ENCODE measurements around the gene OR6Q1. TPM values are rescaled to one million over a fixed set of nuclear protein-coding genes. Genes with fewer than 3 reads are reported as not detected.
"Not testable (repeated sequence)": the region's sequence is repeated elsewhere in the genome, so short reads cannot be mapped to it uniquely, and the experiment has no call there.

OR6Q1 gene
- not detected for total RNA-seq

GRCh38 chr11:58030653-58031052 lies at the start of gene OR6Q1:
Gene OR6Q1 (plus strand): TSS chr11:58030953. CDS start chr11:58030953, 0 bp downstream.
- no peak for DNase-seq

- DNase-seq, result no peak
Measured at GRCh38 chr11:57981536-57981935, 49.2 kb upstream of the OR6Q1 start.

DNA sequence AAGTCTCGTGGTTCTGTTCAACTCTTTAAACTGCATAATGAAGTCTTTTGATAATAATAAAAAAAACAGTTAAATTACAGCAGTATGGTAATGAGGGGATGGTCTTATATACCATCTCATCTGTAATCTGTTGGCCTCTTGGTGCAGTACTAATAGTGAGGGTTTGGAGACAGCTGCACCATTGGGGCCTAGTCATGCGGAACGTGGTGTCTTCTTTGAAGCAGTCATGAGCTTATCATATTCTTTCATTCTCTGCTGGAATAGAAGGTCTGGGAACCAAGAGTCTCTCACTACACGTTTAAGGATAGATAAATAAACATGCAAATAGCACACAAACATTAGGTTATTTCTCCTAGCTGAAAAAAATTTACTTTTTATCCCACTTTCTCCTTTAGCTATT lies 48.0 kb upstream of the OR6Q1 start:
- no peak for DNase-seq

- peak; percentile 30 for DNase-seq
Measured at GRCh38 chr11:57983191-57983590, 47.6 kb upstream of the OR6Q1 start.

DNA sequence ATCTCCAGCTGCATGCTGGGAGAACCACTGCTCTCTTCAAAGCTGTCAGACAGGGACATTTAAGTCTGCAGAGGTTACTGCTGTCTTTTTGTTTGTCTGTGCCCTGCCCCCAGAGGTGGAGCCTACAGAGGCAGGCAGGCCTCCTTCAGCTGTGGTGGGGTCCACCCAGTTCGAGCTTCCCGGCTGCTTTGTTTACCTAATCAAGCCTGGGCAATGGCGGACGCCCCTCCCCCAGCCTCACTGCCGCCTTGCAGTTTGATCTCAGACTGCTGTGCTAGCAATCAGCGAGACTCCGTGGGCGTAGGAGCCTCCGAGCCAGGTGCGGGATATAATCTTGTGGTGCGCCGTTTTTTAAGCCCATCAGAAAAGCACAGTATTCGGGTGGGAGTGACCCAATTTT lies 31.2 kb upstream of the OR6Q1 start:
- DNase-seq, result not testable (repeated sequence)

GRCh38 chr11:58000021-58000420 lies 30.7 kb upstream of the OR6Q1 start:
- not testable (repeated sequence) for DNase-seq

DNA sequence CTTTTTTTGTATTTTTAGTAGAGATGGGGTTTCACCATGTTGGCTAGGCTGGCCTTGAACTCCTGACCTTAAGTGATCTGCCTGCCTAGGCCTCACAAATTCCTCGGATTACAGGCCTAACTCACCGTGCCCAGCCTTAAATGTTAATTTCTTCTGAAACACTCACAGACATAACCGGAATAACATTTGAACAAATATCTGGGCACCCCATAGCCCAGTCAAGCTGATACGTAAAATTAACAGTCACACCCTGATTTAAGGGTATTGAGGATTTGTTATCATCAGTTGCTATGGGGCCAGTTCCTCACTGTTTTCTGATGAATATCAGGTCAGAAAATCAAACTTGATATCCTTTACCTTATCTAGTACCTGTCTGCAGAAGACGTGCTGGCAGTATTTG lies 30.1 kb upstream of the OR6Q1 start:
- no peak for DNase-seq

GRCh38 chr11:58003036-58003435 lies 27.7 kb upstream of the OR6Q1 start:
- no peak for DNase-seq

GRCh38 chr11:58003591-58003990 lies 27.2 kb upstream of the OR6Q1 start:
- DNase-seq, result no peak

GRCh38 chr11:58004664-58005063 lies 26.1 kb upstream of the OR6Q1 start:
- DNase-seq, result no peak

DNA sequence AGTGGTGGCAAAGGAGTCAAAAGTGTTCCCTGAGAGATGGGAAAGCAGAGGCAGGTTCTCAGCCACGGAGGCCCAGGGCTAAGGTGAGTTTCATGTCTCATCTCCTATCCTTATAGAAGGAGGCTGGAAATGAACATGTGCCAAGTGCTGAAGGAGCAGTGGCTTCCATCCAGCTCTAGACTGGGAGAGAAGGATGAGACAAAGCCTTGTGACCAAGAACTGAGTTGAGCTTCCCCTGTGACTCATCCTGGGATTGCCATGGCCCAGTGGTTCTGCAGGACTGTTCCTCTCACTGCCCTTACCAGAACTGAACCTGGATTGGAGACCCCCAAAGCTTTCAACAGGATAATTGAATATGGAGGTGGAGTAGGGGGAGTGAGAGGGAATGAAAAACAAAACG lies 23.8 kb upstream of the OR6Q1 start:
- DNase-seq, result no peak

GRCh38 chr11:58011771-58012170 lies 19.0 kb upstream of the OR6Q1 start:
- DNase-seq, result no peak

DNA sequence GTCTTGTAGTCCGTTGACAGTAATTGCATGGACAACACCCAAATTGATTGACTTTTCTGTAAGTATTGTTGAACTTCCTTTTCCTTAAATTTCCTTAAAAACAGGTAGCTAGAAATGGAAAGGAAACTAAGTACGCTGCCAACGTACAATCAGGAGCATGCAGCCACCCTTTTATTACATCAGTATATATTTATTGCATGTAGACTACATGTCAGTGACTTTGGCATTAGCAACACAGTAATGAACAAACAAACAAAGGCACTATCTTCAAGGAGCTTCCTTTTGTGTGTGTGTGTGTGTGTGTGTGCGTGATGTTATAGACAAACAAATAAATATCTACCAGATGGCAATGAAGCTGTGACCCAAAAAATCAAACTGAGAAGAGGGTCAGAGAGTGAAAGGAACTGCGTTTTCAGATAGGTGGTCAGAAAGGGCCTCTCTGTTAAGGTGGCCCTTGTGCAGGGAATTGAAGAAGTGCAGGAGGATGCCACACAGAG lies 7.3 kb upstream of the OR6Q1 start, which contains the start of gene OR9Q1:
Gene OR9Q1 (plus strand): TSS at position 447 of the 497 bp plus-strand sequence. CDS start 155,564 bp downstream, outside the sequence.
- no peak for DNase-seq

DNA sequence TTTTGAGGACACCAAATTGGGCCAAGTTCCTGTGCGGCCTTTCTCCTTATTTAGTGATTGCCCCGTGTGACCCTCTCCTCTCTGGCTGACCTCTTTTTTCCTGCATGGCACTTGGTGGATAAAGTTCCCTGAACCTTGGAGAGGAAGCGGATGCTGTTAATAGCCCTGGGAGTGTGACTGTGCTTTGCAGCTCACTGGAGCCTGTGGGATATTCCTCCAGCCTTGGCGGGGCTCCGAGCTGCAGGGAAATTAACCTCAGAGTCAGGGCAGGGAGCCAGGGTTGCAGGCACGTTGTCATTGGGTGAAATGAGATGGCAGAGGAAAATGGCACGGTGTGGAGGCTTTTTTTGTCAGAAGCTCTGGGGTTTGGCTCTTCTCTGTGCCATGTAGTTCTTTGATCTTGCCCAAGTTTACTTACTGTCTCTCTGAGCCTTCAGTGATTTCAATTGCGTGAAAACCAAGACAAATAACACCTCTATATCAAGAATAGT lies 6.1 kb upstream of the OR6Q1 start:
- peak; percentile 50 for DNase-seq

GRCh38 chr11:58027341-58027740 lies 3.4 kb upstream of the OR6Q1 start:
- DNase-seq, result no peak

DNA sequence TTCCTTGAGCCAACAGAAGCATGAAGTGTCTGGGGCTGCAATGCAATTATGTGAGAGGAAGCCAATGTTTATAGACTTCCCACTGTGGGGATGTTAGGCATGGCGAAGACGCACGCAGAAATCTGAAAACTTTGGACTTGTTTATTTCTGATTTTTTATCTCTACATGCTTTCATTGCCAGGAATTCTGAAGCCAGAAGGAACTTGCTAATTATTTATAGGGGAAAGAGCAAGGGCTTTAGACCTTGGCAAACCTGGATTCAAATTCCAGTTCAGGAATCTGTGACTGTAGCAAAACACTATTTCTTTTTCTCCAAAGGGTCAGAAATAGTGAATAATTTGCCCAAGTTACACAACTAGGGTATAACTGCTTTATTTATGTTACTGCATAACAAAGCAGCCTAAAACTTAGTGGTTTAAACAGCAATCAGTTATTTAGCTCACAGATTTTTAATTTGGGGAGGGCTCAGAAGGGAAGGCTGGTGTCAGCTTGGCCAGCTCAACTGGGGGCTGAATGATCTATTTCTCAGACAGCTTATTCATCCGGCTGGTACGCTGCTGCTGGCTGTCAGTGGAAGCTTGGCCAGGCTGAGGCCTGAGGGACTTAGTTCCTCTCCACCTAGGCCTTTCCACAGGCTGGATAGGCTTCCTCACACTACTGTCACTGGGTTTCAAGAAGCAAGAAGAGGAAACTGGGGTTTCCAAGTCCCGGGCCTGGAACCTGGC lies 1.9 kb upstream of the OR6Q1 start:
- no peak for DNase-seq

DNA sequence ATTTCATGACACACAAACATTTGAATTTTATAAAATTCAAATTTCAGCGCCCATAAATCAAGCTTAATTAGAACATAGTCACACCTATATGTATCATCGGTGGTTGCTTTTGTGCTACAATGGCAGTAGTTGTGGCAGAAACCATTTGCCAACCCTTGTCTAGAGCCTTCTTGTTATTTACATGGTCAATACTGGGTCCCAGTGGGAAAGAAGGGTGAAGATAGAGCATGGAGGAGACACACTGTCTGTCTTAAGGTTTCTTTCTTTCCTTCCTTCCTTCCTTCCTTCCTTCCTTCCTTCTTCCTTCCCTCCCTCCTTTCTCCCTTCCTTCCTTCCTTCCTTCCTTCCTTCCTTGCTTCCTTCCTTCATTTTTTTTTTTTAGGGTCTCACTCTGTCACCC lies 3.7 kb downstream of the OR6Q1 start:
- DNase-seq, result no peak

GRCh38 chr11:58039589-58039988 lies 8.8 kb downstream of the OR6Q1 start:
- no peak for DNase-seq

DNA sequence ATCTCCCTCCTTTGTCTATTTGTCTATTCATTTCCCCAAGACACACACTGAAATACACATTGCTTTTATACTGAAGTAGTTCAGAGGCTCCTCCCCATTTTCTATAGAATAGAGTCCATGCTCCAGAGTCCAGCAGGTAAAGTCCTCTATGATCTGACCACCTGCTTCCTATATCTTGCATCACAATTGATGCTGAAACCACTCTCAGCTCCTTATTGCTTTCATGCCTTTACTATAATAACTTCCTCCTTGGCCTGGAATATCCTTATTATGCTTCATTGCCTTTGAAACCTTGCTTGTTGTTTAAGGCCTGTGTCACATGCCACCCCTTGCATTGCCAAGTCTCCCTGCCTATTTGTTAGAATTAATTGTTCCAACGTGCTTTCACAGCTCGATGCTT lies 12.6 kb downstream of the OR6Q1 start:
- DNase-seq, result no peak

GRCh38 chr11:58046231-58046630 lies 15.5 kb downstream of the OR6Q1 start:
- DNase-seq, result no peak

DNA sequence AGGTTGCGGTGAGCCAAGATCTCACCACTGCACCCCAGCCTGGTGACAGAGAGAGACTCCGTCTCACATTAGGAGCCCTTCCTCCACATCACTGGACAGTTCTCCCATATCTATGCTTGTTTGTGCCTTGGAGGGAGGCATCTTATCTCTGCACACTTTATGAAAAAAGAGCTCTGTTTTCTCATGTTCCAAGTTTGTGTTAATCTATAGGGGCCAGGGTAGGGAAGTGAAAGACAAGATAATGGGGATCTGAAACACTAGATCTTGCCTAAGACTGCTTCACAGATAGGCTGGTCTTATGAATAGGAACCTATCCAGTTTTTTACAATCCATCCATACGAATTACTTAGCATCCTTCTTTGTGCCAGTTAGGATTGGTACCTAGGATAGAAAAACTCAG lies 17.1 kb downstream of the OR6Q1 start:
- DNase-seq, result no peak

DNA sequence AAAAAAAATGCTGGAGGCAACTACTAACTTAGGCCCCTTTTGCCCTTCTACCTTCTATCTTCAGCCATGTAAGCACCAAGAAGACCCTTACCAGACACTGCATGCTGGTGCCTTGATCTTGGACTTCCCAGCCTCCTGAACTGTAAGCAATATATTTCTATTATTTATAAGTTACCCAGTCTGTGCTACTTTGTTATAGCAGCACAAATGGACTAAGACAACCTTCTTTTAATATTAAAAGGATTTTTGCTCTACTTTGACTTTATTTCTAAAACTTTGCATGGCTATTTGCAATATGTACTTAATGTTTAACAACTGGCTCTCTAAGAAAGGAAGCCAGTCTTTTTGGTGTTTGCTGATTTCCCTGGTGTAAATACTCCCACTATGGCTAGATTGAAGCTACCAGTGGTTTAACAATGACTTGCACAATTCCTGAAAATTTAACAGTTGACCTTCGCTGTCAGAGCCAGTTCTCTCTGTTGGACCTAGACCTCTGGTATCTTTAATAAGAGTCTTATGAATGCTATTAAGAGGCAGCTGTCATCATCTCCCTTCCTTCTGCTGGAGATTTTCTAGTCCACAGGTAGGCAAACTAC lies 25.2 kb downstream of the OR6Q1 start:
- no peak for DNase-seq

- DNase-seq, result no peak
Measured at GRCh38 chr11:58057481-58057880, 26.7 kb downstream of the OR6Q1 start.

All from tongue (tissue), 2 donors.